ENCODE measurements around the gene ING5.

DNA sequence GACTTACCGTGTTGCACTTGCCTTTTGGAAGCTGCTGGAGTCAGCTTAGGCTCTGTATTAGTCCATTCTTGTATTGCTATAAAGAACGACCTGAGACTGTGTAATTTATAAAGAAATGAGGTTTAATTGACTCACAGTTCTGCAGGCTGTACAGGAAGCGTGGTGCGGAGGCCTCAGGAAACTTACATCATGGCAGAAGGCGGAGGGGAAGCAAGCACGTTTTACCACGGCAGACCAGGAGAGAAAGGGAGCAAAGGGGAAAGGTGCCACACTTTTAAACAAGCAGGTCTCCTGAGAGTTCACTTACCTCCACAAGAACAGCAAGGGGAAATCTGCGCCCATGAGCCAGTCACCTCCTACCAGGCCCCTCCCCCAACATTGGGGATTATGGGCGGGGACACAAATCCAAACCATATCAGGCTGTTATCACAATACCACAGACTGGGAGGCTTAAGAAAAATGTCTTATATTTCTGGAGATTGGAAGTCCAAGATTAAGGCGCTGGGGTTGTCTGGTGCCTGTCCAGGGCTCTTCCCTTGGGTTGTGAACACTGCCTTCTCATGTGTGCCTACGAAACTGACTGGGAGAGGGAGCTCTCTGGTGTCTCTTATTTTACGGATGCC lies 28.9 kb downstream of the ING5 start:
- TF ChIP-seq EZH2phosphoT487 (IDR thresholded peaks at IDR 0.05; ENCODE audit: borderline replicate concordance) (no peak), POLR2AphosphoS5 (IDR thresholded peaks at IDR 0.05; ENCODE audit: low read depth, low read length) (no peak), RAD21 (IDR thresholded peaks at IDR 0.05; ENCODE audit: low read depth) (no peak), POLR2A (IDR thresholded peaks at IDR 0.05; ENCODE audit: borderline replicate concordance, extremely low read depth, insufficient read depth, insufficient read length) (no peak), FOSL1 (IDR thresholded peaks at IDR 0.05; ENCODE audit: low read depth) (no peak), JUND (IDR thresholded peaks at IDR 0.05) (no peak), EZH2 (IDR thresholded peaks at IDR 0.05) (no peak), YY1 (IDR thresholded peaks at IDR 0.05; ENCODE audit: extremely low read depth, insufficient replicate concordance, low read depth, low read length) (no peak), ZFX (IDR thresholded peaks at IDR 0.05) (no peak), SP1 (IDR thresholded peaks at IDR 0.05; ENCODE audit: low read depth) (no peak), EGR1 (IDR thresholded peaks at IDR 0.05; ENCODE audit: low read depth) (no peak)
- TF ChIP-seq, protein P1, sequence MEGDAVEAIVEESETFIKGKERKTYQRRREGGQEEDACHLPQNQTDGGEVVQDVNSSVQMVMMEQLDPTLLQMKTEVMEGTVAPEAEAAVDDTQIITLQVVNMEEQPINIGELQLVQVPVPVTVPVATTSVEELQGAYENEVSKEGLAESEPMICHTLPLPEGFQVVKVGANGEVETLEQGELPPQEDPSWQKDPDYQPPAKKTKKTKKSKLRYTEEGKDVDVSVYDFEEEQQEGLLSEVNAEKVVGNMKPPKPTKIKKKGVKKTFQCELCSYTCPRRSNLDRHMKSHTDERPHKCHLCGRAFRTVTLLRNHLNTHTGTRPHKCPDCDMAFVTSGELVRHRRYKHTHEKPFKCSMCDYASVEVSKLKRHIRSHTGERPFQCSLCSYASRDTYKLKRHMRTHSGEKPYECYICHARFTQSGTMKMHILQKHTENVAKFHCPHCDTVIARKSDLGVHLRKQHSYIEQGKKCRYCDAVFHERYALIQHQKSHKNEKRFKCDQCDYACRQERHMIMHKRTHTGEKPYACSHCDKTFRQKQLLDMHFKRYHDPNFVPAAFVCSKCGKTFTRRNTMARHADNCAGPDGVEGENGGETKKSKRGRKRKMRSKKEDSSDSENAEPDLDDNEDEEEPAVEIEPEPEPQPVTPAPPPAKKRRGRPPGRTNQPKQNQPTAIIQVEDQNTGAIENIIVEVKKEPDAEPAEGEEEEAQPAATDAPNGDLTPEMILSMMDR (IDR thresholded peaks at IDR 0.05 in 2 of 3, conservative IDR thresholded peaks at IDR 0.05 in 1 of 3; ENCODE audit: borderline replicate concordance in 1 of 3, insufficient read depth in 1 of 3, low read depth in 2 of 3, low read length in 2 of 3) = no peak
- TF ChIP-seq, protein P2, sequence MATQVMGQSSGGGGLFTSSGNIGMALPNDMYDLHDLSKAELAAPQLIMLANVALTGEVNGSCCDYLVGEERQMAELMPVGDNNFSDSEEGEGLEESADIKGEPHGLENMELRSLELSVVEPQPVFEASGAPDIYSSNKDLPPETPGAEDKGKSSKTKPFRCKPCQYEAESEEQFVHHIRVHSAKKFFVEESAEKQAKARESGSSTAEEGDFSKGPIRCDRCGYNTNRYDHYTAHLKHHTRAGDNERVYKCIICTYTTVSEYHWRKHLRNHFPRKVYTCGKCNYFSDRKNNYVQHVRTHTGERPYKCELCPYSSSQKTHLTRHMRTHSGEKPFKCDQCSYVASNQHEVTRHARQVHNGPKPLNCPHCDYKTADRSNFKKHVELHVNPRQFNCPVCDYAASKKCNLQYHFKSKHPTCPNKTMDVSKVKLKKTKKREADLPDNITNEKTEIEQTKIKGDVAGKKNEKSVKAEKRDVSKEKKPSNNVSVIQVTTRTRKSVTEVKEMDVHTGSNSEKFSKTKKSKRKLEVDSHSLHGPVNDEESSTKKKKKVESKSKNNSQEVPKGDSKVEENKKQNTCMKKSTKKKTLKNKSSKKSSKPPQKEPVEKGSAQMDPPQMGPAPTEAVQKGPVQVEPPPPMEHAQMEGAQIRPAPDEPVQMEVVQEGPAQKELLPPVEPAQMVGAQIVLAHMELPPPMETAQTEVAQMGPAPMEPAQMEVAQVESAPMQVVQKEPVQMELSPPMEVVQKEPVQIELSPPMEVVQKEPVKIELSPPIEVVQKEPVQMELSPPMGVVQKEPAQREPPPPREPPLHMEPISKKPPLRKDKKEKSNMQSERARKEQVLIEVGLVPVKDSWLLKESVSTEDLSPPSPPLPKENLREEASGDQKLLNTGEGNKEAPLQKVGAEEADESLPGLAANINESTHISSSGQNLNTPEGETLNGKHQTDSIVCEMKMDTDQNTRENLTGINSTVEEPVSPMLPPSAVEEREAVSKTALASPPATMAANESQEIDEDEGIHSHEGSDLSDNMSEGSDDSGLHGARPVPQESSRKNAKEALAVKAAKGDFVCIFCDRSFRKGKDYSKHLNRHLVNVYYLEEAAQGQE (IDR thresholded peaks at IDR 0.05; ENCODE audit: low read depth) = no peak
- TF ChIP-seq, protein P3, sequence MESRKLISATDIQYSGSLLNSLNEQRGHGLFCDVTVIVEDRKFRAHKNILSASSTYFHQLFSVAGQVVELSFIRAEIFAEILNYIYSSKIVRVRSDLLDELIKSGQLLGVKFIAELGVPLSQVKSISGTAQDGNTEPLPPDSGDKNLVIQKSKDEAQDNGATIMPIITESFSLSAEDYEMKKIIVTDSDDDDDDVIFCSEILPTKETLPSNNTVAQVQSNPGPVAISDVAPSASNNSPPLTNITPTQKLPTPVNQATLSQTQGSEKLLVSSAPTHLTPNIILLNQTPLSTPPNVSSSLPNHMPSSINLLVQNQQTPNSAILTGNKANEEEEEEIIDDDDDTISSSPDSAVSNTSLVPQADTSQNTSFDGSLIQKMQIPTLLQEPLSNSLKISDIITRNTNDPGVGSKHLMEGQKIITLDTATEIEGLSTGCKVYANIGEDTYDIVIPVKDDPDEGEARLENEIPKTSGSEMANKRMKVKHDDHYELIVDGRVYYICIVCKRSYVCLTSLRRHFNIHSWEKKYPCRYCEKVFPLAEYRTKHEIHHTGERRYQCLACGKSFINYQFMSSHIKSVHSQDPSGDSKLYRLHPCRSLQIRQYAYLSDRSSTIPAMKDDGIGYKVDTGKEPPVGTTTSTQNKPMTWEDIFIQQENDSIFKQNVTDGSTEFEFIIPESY (IDR thresholded peaks at IDR 0.05; ENCODE audit: extremely low read depth, insufficient replicate concordance, low read length) = no peak
